ENCODE data around the gene UQCR11.

GRCh38 chr19:1558552-1558951 is 46.7 kb downstream of the UQCR11 start:
- TF ChIP-seq, protein P1, sequence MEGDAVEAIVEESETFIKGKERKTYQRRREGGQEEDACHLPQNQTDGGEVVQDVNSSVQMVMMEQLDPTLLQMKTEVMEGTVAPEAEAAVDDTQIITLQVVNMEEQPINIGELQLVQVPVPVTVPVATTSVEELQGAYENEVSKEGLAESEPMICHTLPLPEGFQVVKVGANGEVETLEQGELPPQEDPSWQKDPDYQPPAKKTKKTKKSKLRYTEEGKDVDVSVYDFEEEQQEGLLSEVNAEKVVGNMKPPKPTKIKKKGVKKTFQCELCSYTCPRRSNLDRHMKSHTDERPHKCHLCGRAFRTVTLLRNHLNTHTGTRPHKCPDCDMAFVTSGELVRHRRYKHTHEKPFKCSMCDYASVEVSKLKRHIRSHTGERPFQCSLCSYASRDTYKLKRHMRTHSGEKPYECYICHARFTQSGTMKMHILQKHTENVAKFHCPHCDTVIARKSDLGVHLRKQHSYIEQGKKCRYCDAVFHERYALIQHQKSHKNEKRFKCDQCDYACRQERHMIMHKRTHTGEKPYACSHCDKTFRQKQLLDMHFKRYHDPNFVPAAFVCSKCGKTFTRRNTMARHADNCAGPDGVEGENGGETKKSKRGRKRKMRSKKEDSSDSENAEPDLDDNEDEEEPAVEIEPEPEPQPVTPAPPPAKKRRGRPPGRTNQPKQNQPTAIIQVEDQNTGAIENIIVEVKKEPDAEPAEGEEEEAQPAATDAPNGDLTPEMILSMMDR (conservative IDR thresholded peaks at IDR 0.05; ENCODE audit: low read length): no peak
- TF ChIP-seq EZH2phosphoT487 (IDR thresholded peaks at IDR 0.05; ENCODE audit: borderline replicate concordance, low read depth, low read length): no peak
